Lower leg skin (tissue), 4 donors: ENCODE results near the gene PRDM8. TPM values are rescaled to one million over a fixed set of nuclear protein-coding genes. Genes with fewer than 3 reads are reported as not detected.

Experiments
- DNase-seq, 2 donors: peaks; one replicate each; pipeline ENCODE4 v3.0.0-alpha.2; 2019; ENCODE audit warnings: low spot score in 2 of 2
- H3K4me3 ChIP-seq: fragments of 200-600 bp; sonication (generic); 2 replicates; pipeline ENCODE4 v1.5.1; 2017; ENCODE audit warnings: mild to moderate bottlenecking, low read depth; ENCODE audit not compliant: poor library complexity, severe bottlenecking
- POLR2A ChIP-seq, 2 donors: fragments of 450-650 bp; IDR thresholded peaks; one replicate each; pipeline ENCODE4 v1.6.1; 2016 to 2017; ENCODE audit warnings: antibody characterized with exemption in 2 of 2, mild to moderate bottlenecking in 1 of 2, moderate library complexity in 1 of 2
- WGBS, 2 donors: methylation state at CpG; one replicate each; pipeline ENCODE4 v1.1.5; 2018; 5-methylcytosine and 5-hydroxymethylcytosine counted together
- intact Hi-C: fragments of 100-400 bp; cut with DNase I; formaldehyde crosslinking; loops from one replicate; pipeline ENCODE4 v1.15.0; 2023; ENCODE audit warnings: low total_unique reads
- total RNA-seq, 4 donors: library from RNA; depleted of rRNA; stranded (reverse); fragments of >200 nt; gene quantifications; one replicate each; pipeline ENCODE4 v1.1.0, GENCODE V29; 2016
- TF ChIP-seq, protein P1 (sequence below), 3 donors: fragments of 450-650 bp; IDR thresholded peaks; one replicate each; pipeline ENCODE4 v1.5.1; 2016; ENCODE audit warnings: antibody characterized with exemption in 3 of 3, mild to moderate bottlenecking in 3 of 3, moderate library complexity in 2 of 3

PRDM8 gene
- total RNA-seq, 4 donors from 2014 or later: 1.4 to 4.6 (median 3.9) TPM

DNA sequence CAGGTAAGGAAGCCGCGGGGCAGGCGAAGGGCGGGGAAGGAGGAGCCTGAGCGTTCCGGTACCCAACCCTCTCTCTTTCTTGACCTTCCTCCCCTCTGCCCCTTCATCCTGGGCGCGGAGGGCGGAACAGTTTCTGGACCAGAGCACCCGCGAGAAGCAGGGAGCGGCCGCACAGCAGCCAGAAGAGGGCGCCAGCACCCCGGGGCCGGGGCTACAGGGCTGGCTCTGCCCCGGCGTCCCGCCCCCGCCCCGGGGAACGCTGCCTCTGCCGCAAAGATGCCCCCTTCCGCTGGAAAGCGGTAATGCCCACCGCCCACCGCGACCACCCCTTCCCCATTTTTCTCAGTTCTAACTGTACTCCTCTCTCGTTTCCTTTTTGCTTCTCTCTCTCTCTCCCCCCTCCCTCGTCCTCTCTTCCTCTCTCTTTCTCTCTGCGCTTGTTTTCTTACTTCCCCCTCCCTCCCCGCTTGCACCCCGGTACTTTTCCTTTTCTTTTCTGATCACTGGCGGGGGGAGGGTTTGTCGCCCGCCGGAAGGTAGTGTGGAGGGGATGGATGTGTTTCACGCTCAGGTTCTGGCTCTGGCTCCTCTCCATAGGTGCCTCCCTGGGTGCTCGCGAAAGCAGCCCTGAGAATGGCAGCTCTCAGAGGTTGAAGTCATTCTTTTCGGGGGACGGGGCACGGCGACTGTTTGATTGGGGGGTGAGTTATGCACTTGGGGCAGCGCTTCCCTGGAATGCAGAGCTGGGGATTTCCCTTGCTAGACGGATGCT is 13.1 kb upstream of the PRDM8 start:
- no peak for TF ChIP-seq POLR2A (IDR thresholded peaks at IDR 0.05)
- TF ChIP-seq, protein P1, sequence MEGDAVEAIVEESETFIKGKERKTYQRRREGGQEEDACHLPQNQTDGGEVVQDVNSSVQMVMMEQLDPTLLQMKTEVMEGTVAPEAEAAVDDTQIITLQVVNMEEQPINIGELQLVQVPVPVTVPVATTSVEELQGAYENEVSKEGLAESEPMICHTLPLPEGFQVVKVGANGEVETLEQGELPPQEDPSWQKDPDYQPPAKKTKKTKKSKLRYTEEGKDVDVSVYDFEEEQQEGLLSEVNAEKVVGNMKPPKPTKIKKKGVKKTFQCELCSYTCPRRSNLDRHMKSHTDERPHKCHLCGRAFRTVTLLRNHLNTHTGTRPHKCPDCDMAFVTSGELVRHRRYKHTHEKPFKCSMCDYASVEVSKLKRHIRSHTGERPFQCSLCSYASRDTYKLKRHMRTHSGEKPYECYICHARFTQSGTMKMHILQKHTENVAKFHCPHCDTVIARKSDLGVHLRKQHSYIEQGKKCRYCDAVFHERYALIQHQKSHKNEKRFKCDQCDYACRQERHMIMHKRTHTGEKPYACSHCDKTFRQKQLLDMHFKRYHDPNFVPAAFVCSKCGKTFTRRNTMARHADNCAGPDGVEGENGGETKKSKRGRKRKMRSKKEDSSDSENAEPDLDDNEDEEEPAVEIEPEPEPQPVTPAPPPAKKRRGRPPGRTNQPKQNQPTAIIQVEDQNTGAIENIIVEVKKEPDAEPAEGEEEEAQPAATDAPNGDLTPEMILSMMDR (IDR thresholded peaks at IDR 0.05): peak in 1 of 3 donors; percentile 39
- peak overlapping the region; percentile 37 for H3K4me3 ChIP-seq
- WGBS, 2 donors: 1 to 2% methylated on average over 33 to 39 of the region's 46 CpGs
- DNase-seq: peak; percentile 76 to 97
- intact Hi-C loops: no loop called here

DNA sequence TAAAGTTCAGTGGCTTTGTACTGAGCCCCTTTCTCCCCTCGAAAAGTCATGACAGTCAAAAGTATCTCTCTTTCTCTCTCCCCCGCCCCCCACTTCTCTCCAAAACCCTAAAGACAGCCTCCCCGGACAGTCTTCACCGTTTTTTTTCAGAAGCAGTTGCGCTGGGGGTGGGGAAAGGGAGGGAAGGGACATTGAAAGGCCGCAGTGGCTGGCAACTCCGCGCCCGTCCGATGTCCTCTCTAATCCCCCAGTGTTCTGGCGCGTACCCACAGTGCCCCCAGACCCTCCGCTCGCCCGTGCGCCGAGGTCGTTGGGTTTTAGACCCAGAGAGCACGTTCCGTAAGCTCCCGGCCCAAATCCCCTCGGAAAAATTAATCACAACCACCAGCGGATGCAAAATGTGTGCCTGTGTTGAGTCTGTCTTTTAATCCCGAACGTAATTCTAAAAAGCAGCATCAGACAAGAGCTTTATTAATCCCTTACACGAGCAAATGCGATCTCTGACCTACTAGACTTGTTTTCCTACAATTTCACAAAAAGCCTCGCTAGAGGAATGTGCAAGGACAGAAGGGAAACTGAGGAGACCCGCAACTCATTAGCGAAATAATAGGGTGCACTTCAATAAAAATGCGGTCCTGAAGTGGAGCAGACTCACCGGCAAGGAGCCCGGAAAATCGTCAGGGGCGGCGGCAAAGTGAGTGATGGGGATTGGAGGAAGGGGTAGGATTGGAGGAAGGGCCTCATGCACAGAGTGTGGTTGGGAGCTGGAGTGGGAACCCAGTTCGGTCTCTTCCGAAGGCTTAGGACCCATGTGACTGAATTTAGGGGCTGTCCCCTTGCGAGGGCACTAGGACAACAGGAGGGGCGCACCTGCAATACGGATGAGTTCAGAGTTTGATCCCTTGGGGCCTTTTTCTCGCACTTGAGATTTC is 12.2 kb upstream of the PRDM8 start:
- intact Hi-C loops: no loop called here
- TF ChIP-seq POLR2A (IDR thresholded peaks at IDR 0.05): no peak
- TF ChIP-seq, protein P1 (IDR thresholded peaks at IDR 0.05): no peak
- no peak for DNase-seq
- 3 to 4% methylated on average over 42 of the region's 42 CpGs for WGBS, 2 donors
- peak overlapping the region; percentile 33 for H3K4me3 ChIP-seq

DNA sequence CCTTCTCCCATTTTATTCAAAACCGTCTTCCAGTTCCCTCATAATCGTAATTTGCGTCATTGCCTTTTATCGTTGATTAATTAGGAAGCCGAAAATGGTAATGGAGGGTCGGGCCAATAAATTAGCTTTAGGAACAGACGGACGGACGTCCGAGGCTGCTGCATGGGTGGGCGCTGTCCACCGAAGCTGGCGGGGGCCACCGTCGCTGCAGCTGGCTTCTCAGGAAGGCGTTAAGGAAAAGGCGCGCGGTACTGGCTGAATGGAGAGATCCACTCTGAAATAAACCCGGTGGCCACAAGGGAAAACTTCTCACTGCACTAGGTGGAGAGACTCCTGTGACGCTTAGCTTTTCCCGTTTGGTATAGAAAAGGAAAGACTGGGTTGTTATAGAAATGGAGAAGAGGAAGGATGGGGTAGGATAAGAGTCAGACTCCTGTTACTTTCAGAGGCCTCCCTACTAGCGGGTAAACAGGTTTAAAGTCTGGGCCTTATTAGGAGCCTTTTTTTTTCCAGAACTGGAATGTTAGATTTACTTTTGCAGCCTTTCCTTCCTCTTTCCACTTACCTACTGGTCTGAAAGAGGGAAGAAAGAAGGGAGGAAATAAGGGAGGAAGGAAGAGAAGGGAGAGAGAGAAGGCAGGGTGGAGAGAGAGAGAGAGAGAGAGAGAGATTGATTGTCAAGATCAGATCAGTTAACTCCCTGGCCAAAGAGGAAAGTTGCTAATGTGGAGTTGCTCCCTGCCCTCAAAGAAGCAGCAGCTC is 11.3 kb upstream of the PRDM8 start:
- TF ChIP-seq POLR2A (IDR thresholded peaks at IDR 0.05): no peak
- TF ChIP-seq, protein P1 (IDR thresholded peaks at IDR 0.05): no peak
- DNase-seq: no peak
- intact Hi-C loops: no loop called here
- WGBS, 2 donors: 22 to 29% methylated on average over 23 of the region's 23 CpGs
- H3K4me3 ChIP-seq: no peak overlapping the region

DNA sequence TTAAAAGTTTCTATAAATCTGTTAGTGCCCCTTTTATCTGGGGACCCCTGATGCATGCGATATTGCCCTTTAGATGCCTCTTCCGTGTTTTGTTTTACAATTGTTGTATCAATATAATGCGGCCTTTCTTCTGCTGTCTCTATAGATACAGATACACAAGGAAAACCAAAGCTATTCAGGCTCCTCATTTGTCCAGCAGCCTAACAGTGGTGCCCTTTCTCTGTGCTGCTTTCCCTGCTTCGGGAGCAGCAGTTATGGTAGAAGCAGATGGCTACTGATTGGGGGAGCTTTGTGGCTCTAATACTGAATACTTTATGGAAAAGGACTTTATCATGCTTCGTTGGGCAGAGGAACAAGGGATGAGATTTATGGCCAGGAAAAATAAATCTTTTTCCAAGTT is 10.6 kb upstream of the PRDM8 start:
- WGBS, 2 donors: 62 to 71% methylated on average over 5 of the region's 5 CpGs
- intact Hi-C loops: no loop called here
- DNase-seq: no peak
- no peak overlapping the region for H3K4me3 ChIP-seq
- TF ChIP-seq, protein P1 (IDR thresholded peaks at IDR 0.05): no peak
- no peak for TF ChIP-seq POLR2A (IDR thresholded peaks at IDR 0.05)

DNA sequence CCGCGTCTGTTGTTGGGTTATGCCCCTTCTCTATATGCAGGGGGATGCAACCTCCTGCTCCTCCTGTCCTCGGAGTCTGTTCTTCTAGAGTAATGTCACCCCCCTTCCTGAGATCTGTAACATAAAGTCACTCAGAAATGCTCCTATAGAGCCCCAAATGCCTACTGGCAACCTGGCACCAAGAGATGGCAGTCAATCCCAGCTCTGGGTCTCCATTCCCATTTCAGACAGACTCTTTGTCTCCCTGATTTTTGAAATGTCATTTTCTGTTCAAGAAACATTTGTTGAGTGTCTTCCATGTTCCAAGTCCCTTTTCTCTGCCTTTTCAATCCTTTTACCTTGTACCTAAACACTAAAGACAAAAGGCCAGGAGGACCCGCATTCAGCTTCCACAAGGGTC is 9.6 kb upstream of the PRDM8 start:
- intact Hi-C loops: no loop called here
- TF ChIP-seq POLR2A (IDR thresholded peaks at IDR 0.05): no peak
- TF ChIP-seq, protein P1 (IDR thresholded peaks at IDR 0.05): no peak
- DNase-seq: no peak
- WGBS, 2 donors: 84 to 87% methylated on average over 4 of the region's 4 CpGs
- H3K4me3 ChIP-seq: no peak overlapping the region
